IPS-NIHi7 (cell line): ENCODE data around the gene TEFM.
"Not testable (repeated sequence)": the region's sequence is repeated elsewhere in the genome, so short reads cannot be mapped to it uniquely, and the experiment has no call there.

Source experiments
- DNase-seq: peaks from one replicate; pipeline ENCODE4 v3.0.0; 2012; ENCODE audit warnings: mixed read lengths; ENCODE audit errors: extremely low spot score

The TEFM gene, protein sequence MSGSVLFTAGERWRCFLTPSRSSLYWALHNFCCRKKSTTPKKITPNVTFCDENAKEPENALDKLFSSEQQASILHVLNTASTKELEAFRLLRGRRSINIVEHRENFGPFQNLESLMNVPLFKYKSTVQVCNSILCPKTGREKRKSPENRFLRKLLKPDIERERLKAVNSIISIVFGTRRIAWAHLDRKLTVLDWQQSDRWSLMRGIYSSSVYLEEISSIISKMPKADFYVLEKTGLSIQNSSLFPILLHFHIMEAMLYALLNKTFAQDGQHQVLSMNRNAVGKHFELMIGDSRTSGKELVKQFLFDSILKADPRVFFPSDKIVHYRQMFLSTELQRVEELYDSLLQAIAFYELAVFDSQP

GRCh38 chr17:30906101-30906911 lies at the start of gene TEFM:
TSS of gene TEFM (minus strand) at chr17:30906238. CDS start at chr17:30906198, 40 bp downstream.
- peak; percentile 94 for DNase-seq

DNA sequence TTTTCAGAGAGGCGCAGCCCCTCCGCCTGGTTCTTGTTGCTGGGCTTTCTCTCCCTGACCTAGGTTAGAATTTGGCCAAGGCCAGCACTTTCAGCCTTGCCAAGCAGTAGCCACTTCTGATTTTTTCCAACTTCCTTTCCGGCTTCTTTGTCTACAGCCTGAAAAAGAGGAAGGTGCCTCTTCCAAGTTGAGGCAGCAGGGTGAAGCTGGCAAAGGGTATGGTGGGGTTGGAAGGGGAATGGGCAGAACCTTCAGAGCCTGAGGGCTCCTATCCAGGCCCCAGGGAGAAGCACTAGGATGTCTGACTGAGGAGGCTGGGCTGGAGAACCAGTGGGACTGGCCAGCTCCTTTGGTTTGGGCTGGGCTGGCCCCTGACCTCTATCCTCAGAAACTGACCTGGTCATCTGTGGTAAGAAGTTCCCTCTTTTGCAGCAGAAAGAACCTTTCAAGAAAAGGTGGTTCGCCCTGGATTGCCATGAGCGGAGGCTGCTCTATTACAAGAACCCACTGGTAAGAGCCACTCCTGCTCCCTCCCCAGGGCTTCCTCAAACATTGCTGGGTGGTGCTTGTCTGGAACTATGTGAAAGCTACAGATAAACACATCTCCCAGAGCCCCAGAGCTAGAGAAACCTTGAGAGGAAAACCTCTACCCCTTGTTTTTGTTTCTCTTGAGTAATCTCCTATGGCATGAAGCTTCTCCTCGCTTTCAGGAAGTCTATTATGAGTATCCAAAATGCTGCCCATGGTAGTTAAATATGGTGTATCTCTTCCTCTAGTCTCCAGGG lies 48.2 kb upstream of the TEFM start:
- no peak for DNase-seq

DNA sequence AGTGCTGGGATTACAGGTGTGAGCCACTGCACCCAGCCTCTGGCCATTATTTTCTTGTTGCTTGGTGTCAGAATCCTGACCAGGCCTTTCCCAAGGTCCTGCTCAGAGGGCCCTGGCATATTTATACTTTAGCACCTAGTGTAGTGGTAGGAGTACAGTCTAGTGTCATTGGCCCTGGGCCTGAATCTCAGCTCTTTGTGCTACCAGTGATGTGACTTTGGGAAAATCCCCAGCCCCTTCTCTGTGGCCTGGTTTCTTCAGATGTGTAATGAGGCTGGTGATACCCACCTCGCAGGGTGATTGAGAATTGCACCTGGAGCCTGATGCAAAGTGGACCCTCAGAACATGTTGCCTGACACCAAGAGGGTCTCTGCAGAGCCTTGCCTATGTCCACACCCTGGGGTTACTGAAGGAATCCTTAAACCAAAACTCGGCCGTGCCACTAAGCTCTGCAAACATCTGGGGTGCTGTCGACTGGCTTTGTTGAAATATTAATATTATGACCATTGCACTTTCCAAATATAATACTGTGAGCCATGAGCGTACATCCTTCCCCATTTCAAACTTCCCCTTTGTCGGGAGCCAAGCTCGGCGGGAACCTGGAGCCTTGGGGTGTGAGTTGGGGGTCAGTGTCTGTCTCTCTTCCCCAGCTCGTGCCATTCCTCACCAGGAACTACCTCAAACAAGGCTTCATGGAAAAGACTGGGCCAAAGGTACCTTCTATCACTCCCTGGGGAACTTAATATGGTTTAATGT lies 46.8 kb upstream of the TEFM start:
- DNase-seq = no peak

- DNase-seq = no peak
Measured at GRCh38 chr17:30950669-30951399, 44.8 kb upstream of the TEFM start.

DNA sequence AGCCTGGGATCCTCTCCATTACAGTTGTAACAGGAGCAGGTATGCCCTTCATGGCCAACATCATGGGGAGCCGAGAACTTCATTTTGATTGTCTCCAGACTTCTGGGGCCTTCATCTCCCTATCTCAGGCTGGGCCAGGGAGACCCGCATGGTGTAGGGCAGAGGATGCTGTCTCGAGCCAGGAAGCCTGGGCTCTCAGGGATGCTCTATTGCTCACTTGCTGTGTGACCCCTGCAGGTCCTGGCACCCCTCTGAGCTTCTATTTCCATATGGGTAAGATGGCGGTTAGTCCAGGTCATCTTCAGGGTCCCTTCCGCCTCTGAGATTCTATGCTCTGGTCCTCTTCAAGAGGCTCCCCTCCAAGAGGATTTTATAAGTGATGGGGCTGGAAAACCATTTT lies 44.2 kb upstream of the TEFM start:
- DNase-seq = no peak

DNA sequence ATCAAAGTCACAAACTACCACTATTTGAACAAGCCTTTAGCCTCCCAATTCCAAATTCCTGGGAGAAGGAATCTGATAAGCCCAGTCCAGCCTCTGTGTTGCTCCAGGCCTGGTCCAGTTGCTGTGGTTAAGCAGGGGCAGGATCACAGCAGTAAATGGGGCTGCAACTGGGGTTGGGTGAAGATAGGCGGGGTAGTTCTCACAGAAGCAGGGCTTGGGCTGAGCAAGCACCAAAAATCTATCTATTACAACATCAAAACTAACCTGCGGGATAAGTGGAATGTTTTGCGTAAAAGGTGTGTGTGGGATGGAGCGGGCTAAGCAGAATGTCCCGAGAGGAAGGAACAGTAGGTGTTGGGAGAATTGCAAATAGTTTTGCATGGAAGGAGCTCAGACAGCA lies 41.8 kb upstream of the TEFM start:
- DNase-seq = no peak

- DNase-seq = no peak
Measured at GRCh38 chr17:30942308-30943079, 36.5 kb upstream of the TEFM start.

- no peak for DNase-seq
Measured at GRCh38 chr17:30939051-30939689, 33.1 kb upstream of the TEFM start.

DNA sequence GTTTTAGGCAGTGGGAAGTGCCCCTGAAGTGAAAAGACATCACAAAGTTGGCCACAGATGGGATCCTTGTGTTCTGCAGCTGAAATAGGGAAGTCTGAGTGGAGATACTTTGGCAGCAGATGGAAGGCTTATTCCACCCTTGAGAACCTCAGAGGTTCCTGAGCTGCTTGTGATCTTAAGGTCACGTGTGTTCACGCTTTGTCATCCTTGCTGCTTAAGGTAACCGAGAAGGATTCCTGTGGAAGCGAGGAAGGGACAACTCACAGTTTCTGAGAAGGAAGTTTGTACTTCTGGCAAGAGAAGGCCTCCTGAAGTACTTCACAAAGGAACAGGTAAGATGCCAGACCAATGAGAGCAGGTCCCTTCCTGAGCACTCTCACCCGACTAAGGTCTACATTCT lies 27.9 kb upstream of the TEFM start:
- no peak for DNase-seq

- not testable (repeated sequence) for DNase-seq
Measured at GRCh38 chr17:30931582-30931981, 25.5 kb upstream of the TEFM start.

- DNase-seq = no peak
Measured at GRCh38 chr17:30930495-30930894, 24.5 kb upstream of the TEFM start.

DNA sequence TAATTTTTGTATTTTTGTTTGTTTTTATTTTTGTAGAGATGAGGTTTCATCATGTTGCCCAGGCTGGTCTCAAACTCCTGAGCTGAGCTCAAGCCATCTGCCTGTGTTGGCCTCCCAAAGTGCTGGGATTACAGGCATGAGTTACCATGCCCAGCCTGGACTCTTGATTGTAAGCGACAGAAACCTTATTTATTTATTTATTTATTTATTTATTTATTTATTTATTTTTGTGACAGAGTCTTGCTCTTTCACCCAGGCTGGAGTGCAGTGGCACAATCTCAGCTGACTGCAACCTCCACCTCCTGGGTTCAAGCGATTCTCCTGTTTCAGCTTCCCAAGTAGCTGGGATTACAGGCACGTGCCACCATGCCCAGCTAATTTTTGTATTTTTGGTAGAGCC lies 23.8 kb upstream of the TEFM start:
- DNase-seq = not testable (repeated sequence)

DNA sequence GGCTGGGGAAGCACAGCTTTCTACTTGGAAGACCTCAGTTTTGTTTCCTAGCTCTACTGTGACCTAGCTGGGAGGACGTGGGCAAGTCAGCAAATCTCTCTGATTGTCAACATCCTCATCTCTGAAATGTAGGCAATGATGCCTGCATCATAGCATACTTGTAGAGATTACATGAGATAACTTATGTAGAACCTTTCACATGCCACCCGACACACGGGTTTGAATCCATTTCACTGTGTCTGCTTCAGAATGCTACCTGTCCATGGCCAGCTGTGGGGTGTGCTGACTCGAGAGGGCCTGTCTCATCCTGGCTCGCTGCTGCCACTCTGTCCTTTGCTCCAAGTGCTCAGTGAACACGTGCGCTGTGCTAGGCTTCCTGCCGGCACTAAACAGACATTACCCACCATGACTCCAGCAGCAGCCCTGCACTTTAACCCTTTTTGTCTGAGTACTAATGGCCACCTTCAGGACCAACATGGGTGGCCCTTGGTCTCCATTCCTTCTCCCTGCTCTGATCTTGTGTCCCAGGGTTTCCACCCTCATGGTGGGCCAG lies 23.1 kb upstream of the TEFM start:
- no peak for DNase-seq

DNA sequence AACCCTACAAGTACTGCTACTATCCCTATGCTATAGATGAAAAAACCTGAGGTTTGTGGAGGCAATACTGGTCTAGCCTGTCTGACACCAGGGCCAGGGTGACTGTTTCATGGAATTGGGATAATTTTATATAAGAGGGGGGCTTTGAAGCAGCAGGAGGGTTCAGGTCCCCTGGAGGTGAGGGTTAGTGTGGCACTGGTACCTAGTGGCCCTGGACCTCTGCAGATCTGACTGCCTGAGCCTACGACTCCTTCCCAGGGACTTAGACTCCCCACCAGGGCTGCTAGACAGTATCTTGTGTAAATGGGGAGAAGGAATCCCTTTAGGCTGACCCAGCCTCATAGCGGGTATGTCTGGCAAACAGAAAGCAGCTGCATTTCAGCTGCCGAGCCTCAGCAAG lies 22.5 kb upstream of the TEFM start:
- no peak for DNase-seq

- DNase-seq = no peak
Measured at GRCh38 chr17:30927756-30928155, 21.7 kb upstream of the TEFM start.

DNA sequence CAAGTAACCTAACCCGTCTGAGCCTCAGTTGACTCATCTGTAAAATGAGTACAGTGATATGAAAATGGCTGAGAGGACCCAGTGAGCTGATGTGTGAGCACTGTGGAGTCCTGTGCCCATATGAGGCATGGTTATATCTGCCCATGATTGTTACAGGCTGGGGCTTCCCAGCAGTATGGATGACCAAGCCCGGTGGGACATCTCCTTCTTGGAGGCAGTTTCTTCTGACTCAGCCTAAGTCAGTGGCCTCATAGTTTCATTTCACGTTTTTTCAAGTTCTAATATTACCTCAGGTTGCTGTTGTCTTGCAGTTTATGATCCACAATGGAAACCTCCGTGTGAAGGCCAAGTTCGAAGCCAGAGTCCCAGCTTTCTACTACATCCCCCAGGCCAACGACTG lies 20.5 kb upstream of the TEFM start:
- DNase-seq = no peak

DNA sequence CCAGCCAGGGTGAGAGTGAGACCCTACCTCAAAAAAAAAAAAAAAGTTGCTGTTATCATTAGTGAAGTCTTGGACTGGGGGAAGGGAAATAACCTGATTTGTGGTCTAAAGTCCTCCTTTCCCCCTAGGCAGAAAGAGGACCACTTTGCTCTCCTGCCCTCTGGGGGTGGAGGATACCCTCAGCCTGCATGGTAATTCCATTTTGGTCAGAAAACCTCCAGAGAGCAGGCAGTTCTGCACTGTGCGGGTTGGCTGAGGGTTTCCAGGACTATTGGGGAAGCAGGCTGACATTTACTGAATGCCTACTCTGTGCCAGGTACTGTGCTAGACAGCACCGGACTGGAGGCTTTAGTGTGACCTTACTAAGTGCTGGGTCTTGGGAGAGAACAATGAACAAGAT lies 18.3 kb upstream of the TEFM start:
- no peak for DNase-seq

- DNase-seq = peak; percentile 36
Measured at GRCh38 chr17:30922235-30923030, 16.4 kb upstream of the TEFM start.
